Astrocyte of the spinal cord (primary cell): Measurements from ENCODE around the gene RIPK1.
"Not testable (repeated sequence)": the region's sequence is repeated elsewhere in the genome, so short reads cannot be mapped to it uniquely, and the experiment has no call there.

Experiments
- DNase-seq: peaks from one replicate; pipeline ENCODE4 v3.0.0; 2011; ENCODE audit warnings: low read depth, low spot score
- H3K4me3 ChIP-seq: 2 replicates; pipeline ENCODE4 v1.5.1; 2011; ENCODE audit warnings: low read depth, mild to moderate bottlenecking, low read length, moderate library complexity
- in situ Hi-C: cut with HindIII; loops from 2 replicates; pipeline ENCODE4 v1.10.0; 2017; ENCODE audit warnings: low sequenced_read_pairs
- TF ChIP-seq, protein P1 (sequence below): IDR thresholded peaks from 2 replicates; pipeline ENCODE4 v1.5.1; 2012; ENCODE audit warnings: low read depth, mild to moderate bottlenecking, low read length, inconsistent platforms

The RIPK1 gene

DNA sequence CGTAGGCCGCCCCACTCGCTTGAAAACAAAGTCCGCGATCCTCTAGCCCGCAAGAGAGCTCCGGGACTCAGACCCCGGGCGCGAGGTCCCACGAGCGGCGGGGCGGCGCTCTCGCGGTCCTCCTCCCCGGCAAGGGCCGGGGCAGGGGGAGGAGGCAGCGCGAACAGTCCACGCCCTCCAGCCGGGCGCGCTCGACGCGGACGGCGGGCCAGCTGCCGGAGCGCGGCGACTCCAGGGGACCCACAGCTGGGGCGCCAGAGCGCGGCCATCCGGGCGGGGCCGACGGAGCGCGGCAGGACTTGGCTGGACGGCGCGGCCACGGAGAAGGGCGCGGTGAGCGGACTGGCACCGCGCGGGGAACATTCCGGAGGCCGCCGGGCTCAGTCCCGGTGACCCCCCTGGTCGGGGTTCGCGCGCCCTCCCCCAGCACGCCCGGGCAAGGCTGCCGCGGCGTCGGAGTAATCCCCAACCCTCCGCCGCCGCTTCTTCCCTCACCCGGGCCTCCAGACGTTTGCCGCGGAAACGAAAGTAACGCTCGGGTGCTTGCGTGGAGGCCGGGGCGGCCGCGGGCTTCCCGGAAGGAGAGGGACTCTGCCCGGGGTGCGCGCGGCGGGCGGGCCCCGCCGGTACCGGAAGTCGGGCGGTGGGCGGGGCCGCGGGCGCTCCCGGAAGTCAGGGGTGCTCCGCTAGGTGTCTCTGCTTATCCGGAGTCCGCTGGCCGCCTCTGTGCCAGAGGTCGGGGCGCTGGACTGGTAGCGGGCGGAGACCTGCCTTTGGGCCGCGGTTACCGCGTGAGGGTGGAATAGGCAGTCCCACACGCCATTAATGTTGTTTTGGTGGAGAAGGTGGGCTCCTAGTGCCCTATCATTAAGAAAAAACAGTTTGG is at the start of gene RIPK1:
RIPK1 (plus strand) TSS at position 166 of the 886 bp plus-strand sequence. CDS start 8,330 bp downstream, outside the sequence.
- DNase-seq = peak; percentile 89
- in situ Hi-C loops = no loop called here
- H3K4me3 ChIP-seq = peak within 1 kb of the TSS; percentile 67
- TF ChIP-seq, protein P1, sequence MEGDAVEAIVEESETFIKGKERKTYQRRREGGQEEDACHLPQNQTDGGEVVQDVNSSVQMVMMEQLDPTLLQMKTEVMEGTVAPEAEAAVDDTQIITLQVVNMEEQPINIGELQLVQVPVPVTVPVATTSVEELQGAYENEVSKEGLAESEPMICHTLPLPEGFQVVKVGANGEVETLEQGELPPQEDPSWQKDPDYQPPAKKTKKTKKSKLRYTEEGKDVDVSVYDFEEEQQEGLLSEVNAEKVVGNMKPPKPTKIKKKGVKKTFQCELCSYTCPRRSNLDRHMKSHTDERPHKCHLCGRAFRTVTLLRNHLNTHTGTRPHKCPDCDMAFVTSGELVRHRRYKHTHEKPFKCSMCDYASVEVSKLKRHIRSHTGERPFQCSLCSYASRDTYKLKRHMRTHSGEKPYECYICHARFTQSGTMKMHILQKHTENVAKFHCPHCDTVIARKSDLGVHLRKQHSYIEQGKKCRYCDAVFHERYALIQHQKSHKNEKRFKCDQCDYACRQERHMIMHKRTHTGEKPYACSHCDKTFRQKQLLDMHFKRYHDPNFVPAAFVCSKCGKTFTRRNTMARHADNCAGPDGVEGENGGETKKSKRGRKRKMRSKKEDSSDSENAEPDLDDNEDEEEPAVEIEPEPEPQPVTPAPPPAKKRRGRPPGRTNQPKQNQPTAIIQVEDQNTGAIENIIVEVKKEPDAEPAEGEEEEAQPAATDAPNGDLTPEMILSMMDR = peak; percentile 38

- TF ChIP-seq, protein P1 = no peak
- no peak for DNase-seq
- H3K4me3 ChIP-seq = no peak overlapping the region
- in situ Hi-C loops = no loop called here
Observed at GRCh38 chr6:3019065-3019464, 49.2 kb upstream of the RIPK1 start.

DNA sequence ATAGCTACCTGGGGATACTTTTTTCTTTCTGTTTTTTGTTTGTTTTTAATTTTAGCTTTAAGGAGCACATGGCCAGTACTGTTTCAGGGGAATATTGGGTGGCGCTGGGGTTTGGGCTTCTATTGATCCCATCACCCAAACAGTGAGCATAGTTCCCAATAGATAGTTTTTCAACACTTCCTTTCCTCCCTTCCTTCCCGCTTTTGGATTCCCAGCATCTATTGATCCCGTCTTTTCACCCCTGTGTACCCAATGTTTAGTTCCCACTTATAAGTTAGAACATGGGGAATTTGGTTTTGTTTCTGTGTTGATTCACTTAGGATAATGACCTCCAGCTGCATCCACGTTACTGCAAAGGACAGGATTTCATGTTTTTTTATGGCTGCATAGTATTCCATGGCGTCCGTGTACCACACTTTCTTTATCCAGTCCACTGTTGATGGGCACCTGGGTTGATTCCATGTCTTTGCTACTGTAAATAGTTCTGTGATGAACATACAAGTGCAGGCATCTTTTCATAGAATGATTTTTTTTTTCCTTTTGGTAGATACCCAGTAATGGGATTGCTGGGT is 48.5 kb upstream of the RIPK1 start:
- in situ Hi-C loops = no loop called here
- H3K4me3 ChIP-seq = no peak overlapping the region
- no peak for DNase-seq
- TF ChIP-seq, protein P1 = no peak

- in situ Hi-C loops, H3K4me3 ChIP-seq, DNase-seq: not testable (repeated sequence)
Observed at GRCh38 chr6:3020976-3021598, 47.2 kb upstream of the RIPK1 start.

GRCh38 chr6:3022765-3023662 is 45.3 kb upstream of the RIPK1 start:
- in situ Hi-C loops = no loop called here
- H3K4me3 ChIP-seq = no peak overlapping the region
- TF ChIP-seq, protein P1 = no peak
- no peak for DNase-seq

DNA sequence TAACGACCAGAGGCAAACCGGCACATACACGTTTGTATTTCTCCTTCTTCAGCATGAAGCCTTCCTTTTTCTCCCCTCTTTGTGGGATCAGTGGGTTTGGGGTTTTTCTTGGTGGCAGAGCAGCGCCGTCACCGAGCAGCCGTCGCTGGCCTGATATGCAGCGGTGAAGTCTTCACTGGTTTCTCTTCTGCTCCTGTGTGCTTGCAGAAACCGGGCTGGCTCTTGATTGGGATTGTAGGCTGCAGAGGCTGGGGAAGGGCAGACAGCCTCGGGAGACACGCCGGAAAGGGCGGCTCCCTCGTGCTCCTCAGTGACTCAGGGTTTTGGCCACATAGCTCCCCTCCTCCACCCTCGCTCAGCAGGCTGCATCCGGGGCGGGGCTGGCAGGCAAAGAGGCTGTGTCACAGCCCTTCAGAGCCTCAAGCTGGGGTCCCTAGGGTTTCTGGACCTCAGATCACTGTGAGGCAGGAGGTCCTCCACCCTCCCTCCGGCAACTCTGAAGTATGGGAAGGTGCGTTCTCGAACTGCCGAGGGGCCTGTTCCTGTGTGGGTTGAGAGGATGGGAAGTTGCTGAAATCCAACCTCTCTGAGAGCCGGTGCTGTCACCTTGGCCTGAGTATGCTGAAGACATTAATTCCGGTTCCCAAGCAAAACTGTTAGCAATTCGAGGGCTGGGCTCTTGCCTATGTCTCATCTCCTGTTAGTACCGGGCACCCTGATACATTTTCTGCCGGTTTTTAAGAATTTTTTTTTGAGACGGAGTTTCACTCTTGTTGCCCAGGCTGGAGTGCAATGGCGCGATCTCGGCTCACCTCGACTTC is 44.4 kb upstream of the RIPK1 start:
- in situ Hi-C loops = no loop called here
- DNase-seq = peak; percentile 79
- TF ChIP-seq, protein P1 = no peak
- no peak overlapping the region for H3K4me3 ChIP-seq
